Parathyroid adenoma (tissue), 2 donors: ENCODE measurements around the gene GPS2.

ENCODE experiments used
- H2AFZ ChIP-seq: fragments of 300-600 bp; sonication (generic); one replicate; pipeline ENCODE4 v1.7.0; 2017; ENCODE audit warnings: antibody characterized with exemption, mild to moderate bottlenecking
- H3K27ac ChIP-seq: fragments of 300-600 bp; sonication (generic); one replicate; pipeline ENCODE4 v1.7.0; 2017
- H3K27me3 ChIP-seq: fragments of 300-600 bp; sonication (generic); one replicate; pipeline ENCODE4 v1.7.0; 2017; ENCODE audit warnings: low read length; ENCODE audit not compliant: control insufficient read depth, insufficient read depth
- H3K36me3 ChIP-seq: fragments of 300-600 bp; sonication (generic); one replicate; pipeline ENCODE4 v1.7.0; 2017; ENCODE audit warnings: low read length; ENCODE audit not compliant: control insufficient read depth, insufficient read depth
- H3K4me1 ChIP-seq: fragments of 300-600 bp; sonication (generic); one replicate; pipeline ENCODE4 v1.7.0; 2017; ENCODE audit warnings: control low read depth
- H3K4me2 ChIP-seq: fragments of 300-600 bp; sonication (generic); one replicate; pipeline ENCODE4 v1.7.0; 2017; ENCODE audit warnings: low read length
- H3K4me3 ChIP-seq: fragments of 300-600 bp; sonication (generic); one replicate; pipeline ENCODE4 v1.7.0; 2017; ENCODE audit warnings: low read depth, low read length
- H3K79me2 ChIP-seq: fragments of 300-600 bp; sonication (generic); one replicate; pipeline ENCODE4 v1.7.0; 2017; ENCODE audit warnings: control low read depth
- H3K9ac ChIP-seq: fragments of 300-600 bp; sonication (generic); one replicate; pipeline ENCODE4 v1.7.0; 2017; ENCODE audit warnings: mild to moderate bottlenecking
- H3K9me3 ChIP-seq: fragments of 300-600 bp; sonication (generic); one replicate; pipeline ENCODE4 v1.7.0; 2017; ENCODE audit warnings: low read length; ENCODE audit not compliant: control insufficient read depth
- TF ChIP-seq, protein P1 (sequence below): fragments of 300-600 bp; sonication (generic); IDR thresholded peaks from one replicate; pipeline ENCODE4 v1.7.0; 2017; ENCODE audit warnings: antibody characterized with exemption, mild to moderate bottlenecking
- donor health status: primary hyperparathyroidism.

GPS2 gene

GRCh38 chr17:7313890-7314718 lies 1.1 kb downstream of the GPS2 start:
- Histone ChIP-seq H3K4me1 (peaks cover 19% of the 10 kb centered on the region), H3K36me3 (no peaks in the 10 kb centered on the region), H3K79me2 (peaks cover 38% of the 10 kb centered on the region), H3K4me3 (peak overlapping the region; percentile 62), H3K4me2 (peak overlapping the region; percentile 80), H3K27me3 (no peaks in the 10 kb centered on the region), H2AFZ (no peak overlapping the region), H3K27ac (peak overlapping the region; percentile 89), H3K9ac (peak overlapping the region; percentile 17), H3K9me3 (no peaks in the 10 kb centered on the region)
- TF ChIP-seq, protein P1, sequence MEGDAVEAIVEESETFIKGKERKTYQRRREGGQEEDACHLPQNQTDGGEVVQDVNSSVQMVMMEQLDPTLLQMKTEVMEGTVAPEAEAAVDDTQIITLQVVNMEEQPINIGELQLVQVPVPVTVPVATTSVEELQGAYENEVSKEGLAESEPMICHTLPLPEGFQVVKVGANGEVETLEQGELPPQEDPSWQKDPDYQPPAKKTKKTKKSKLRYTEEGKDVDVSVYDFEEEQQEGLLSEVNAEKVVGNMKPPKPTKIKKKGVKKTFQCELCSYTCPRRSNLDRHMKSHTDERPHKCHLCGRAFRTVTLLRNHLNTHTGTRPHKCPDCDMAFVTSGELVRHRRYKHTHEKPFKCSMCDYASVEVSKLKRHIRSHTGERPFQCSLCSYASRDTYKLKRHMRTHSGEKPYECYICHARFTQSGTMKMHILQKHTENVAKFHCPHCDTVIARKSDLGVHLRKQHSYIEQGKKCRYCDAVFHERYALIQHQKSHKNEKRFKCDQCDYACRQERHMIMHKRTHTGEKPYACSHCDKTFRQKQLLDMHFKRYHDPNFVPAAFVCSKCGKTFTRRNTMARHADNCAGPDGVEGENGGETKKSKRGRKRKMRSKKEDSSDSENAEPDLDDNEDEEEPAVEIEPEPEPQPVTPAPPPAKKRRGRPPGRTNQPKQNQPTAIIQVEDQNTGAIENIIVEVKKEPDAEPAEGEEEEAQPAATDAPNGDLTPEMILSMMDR, result no peak

GRCh38 chr17:7313088-7313889 lies 1.9 kb downstream of the GPS2 start:
- no peaks in the 10 kb centered on the region for H3K9me3 ChIP-seq
- H3K36me3 ChIP-seq, result no peaks in the 10 kb centered on the region
- H3K27ac ChIP-seq, result peak overlapping the region; percentile 16
- no peak overlapping the region for H3K4me3 ChIP-seq
- peaks cover 42% of the 10 kb centered on the region for H3K79me2 ChIP-seq
- no peak overlapping the region for H3K4me2 ChIP-seq
- TF ChIP-seq, protein P1, result no peak
- H2AFZ ChIP-seq, result no peak overlapping the region
- peaks cover 24% of the 10 kb centered on the region for H3K4me1 ChIP-seq
- H3K27me3 ChIP-seq, result no peaks in the 10 kb centered on the region
- no peak overlapping the region for H3K9ac ChIP-seq

DNA sequence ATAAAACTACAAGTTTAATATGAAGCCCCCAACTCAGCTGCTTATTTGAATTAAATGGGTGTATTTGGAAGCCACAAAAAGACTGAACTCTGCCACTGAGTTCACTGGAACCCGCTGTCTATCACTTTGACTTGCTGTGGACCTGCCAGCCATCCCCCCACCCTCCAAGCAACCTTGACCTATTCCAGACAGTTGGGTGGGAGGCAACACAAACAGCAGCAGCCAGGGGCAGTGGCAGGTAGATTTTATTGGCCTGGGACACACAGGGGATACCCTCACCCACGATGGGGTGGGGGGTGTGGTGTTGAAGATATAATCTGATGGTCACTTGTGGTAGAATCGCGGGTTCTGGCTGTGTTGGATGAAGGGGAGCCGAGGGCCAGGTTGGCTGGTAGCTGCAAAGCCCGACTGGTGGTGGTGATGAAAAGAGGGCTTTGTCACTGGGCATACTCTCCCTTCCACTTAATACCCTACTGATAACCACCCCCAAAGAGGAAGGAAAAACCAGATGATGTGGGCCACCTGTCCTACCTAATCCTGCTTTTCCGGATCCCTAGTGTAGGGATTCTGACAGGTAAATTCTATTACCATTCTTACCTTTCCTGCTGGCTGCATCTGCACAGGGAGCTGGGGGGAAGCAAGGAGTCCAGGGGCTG lies 2.6 kb downstream of the GPS2 start:
- no peak overlapping the region for H3K9ac ChIP-seq
- TF ChIP-seq, protein P1, result no peak
- no peaks in the 10 kb centered on the region for H3K27me3 ChIP-seq
- H3K79me2 ChIP-seq, result peaks cover 42% of the 10 kb centered on the region
- H3K9me3 ChIP-seq, result no peaks in the 10 kb centered on the region
- H3K4me2 ChIP-seq, result no peak overlapping the region
- no peaks in the 10 kb centered on the region for H3K36me3 ChIP-seq
- no peak overlapping the region for H2AFZ ChIP-seq
- no peak overlapping the region for H3K4me3 ChIP-seq
- H3K4me1 ChIP-seq, result peaks cover 24% of the 10 kb centered on the region
- H3K27ac ChIP-seq, result peak overlapping the region; percentile 16

- Histone ChIP-seq H3K79me2 (peaks cover 42% of the 10 kb centered on the region), H3K36me3 (no peaks in the 10 kb centered on the region), H3K27ac (no peak overlapping the region), H3K27me3 (no peaks in the 10 kb centered on the region), H3K4me1 (peaks cover 24% of the 10 kb centered on the region), H2AFZ (no peak overlapping the region), H3K4me3 (no peak overlapping the region), H3K9me3 (no peaks in the 10 kb centered on the region), H3K9ac (no peak overlapping the region), H3K4me2 (no peak overlapping the region)
- TF ChIP-seq, protein P1, result no peak
Measured at GRCh38 chr17:7311110-7311705, 4.0 kb downstream of the GPS2 start.
